ENCODE measurements around the gene CSF2. TPM values are rescaled to one million over a fixed set of nuclear protein-coding genes. Genes with fewer than 3 reads are reported as not detected.

Gene CSF2
- total RNA-seq, 4 donors from 2014 or later = not detected

- TF ChIP-seq EP300 (IDR thresholded peaks at IDR 0.05; ENCODE audit: low read depth) = no peak
- TF ChIP-seq POLR2AphosphoS5 (IDR thresholded peaks at IDR 0.05) = no peak
- TF ChIP-seq POLR2A (IDR thresholded peaks at IDR 0.05) = no peak
- TF ChIP-seq, protein P1, sequence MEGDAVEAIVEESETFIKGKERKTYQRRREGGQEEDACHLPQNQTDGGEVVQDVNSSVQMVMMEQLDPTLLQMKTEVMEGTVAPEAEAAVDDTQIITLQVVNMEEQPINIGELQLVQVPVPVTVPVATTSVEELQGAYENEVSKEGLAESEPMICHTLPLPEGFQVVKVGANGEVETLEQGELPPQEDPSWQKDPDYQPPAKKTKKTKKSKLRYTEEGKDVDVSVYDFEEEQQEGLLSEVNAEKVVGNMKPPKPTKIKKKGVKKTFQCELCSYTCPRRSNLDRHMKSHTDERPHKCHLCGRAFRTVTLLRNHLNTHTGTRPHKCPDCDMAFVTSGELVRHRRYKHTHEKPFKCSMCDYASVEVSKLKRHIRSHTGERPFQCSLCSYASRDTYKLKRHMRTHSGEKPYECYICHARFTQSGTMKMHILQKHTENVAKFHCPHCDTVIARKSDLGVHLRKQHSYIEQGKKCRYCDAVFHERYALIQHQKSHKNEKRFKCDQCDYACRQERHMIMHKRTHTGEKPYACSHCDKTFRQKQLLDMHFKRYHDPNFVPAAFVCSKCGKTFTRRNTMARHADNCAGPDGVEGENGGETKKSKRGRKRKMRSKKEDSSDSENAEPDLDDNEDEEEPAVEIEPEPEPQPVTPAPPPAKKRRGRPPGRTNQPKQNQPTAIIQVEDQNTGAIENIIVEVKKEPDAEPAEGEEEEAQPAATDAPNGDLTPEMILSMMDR (IDR thresholded peaks at IDR 0.05) = no peak
- Histone ChIP-seq H3K4me1 (no peaks in the 10 kb centered on the region), H3K36me3 (no peaks in the 10 kb centered on the region), H3K9me3 (no peaks in the 10 kb centered on the region), H3K27ac (no peak overlapping the region), H3K4me3 (no peak overlapping the region), H3K27me3 (no peaks in the 10 kb centered on the region)
- in situ Hi-C loops (cut with MboI; ENCODE audit: low pct_ligation_motif_present in 1 of 4, low pct_unique_long_range_greater_than_20kb in 1 of 4, low sequenced_read_pairs in 3 of 4) = no loop called here
- 74 to 91% methylated on average over 2 of the region's 2 CpGs for WGBS, 2 donors (ENCODE audit: low coverage in 1 of 2)
- intact Hi-C loops (cut with DNase I; ENCODE audit: low total_unique reads) = no loop called here
- no peak for DNase-seq
These were observed 21.5 kb downstream of the CSF2 start for GRCh38 chr5:132095077-132095410.

DNA sequence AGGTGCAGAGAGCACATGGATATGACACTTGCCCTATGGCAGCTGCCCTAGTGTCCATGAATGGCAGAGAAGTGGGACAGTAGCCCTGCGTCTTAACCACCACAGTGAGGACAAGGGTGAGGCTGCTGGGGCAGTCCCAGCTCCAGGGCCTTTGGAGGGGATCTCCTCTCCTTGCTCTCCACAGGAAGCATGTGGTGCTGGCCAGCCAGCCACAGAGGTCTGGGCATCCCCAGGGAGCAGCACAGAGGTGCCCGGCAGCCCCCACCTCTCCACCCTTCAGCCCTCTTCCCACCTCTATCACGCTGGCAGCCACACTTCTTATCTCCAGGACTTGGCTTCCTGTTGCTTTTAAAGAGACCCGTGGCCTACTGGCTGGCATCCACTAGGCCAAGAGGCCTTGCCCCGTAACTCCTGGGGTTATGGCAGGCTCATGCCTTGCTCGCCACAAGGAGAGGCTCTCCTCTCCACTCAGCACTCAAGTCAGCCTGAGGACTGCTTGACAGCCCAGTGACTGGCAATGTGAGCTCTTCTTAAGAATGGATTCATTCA, 21.9 kb downstream of the CSF2 start:
- no peaks in the 10 kb centered on the region for H3K9me3 ChIP-seq
- no peak for DNase-seq
- H3K4me1 ChIP-seq = no peaks in the 10 kb centered on the region
- no peak overlapping the region for H3K27ac ChIP-seq
- WGBS, 2 donors (ENCODE audit: low coverage in 1 of 2) = 67% methylated on average over 6 of the region's 6 CpGs; no CpG with 5 or more reads in 1 of the 2 donors
- intact Hi-C loops (cut with DNase I; ENCODE audit: low total_unique reads) (no loop called here), in situ Hi-C loops (cut with MboI; ENCODE audit: low pct_ligation_motif_present in 1 of 4, low pct_unique_long_range_greater_than_20kb in 1 of 4, low sequenced_read_pairs in 3 of 4) (no loop called here)
- no peaks in the 10 kb centered on the region for H3K27me3 ChIP-seq
- no peak overlapping the region for H3K4me3 ChIP-seq
- TF ChIP-seq, protein P1 (IDR thresholded peaks at IDR 0.05) = no peak
- TF ChIP-seq POLR2A (IDR thresholded peaks at IDR 0.05) = no peak
- no peaks in the 10 kb centered on the region for H3K36me3 ChIP-seq

- intact Hi-C loops (cut with DNase I; ENCODE audit: low total_unique reads) = no loop called here
- in situ Hi-C loops (cut with MboI; ENCODE audit: low pct_ligation_motif_present in 1 of 4, low pct_unique_long_range_greater_than_20kb in 1 of 4, low sequenced_read_pairs in 3 of 4) = no loop called here
- 92 to 100% methylated on average over 1 to 3 of the region's 3 CpGs for WGBS, 2 donors (ENCODE audit: low coverage in 1 of 2)
- no peak overlapping the region for H3K4me3 ChIP-seq
- no peaks in the 10 kb centered on the region for H3K36me3 ChIP-seq
- H3K9me3 ChIP-seq = no peaks in the 10 kb centered on the region
- TF ChIP-seq, protein P1 (IDR thresholded peaks at IDR 0.05) = no peak
- TF ChIP-seq EP300 (IDR thresholded peaks at IDR 0.05; ENCODE audit: low read depth) (no peak), POLR2AphosphoS5 (IDR thresholded peaks at IDR 0.05) (no peak), POLR2A (IDR thresholded peaks at IDR 0.05) (no peak)
- H3K4me1 ChIP-seq = no peaks in the 10 kb centered on the region
- no peaks in the 10 kb centered on the region for H3K27me3 ChIP-seq
- H3K27ac ChIP-seq = no peak overlapping the region
- no peak for DNase-seq
These were observed 23.3 kb downstream of the CSF2 start for GRCh38 chr5:132096904-132097303.

- peaks cover 0 to 4% (median 2%) of the 10 kb centered on the region in 4 donors for H3K4me1 ChIP-seq
- no peak for DNase-seq
- in situ Hi-C loops (cut with MboI; ENCODE audit: low pct_ligation_motif_present in 1 of 4, low pct_unique_long_range_greater_than_20kb in 1 of 4, low sequenced_read_pairs in 3 of 4) = no loop called here
- no peak overlapping the region for H3K4me3 ChIP-seq
- no peak overlapping the region for H3K27ac ChIP-seq
- WGBS, 2 donors (ENCODE audit: low coverage in 1 of 2) = 68 to 100% methylated on average over 3 to 5 of the region's 5 CpGs
- TF ChIP-seq, protein P1 (IDR thresholded peaks at IDR 0.05) = no peak
- TF ChIP-seq POLR2AphosphoS5 (IDR thresholded peaks at IDR 0.05) (no peak), EP300 (IDR thresholded peaks at IDR 0.05; ENCODE audit: low read depth) (no peak), POLR2A (IDR thresholded peaks at IDR 0.05) (no peak)
- intact Hi-C loops (cut with DNase I; ENCODE audit: low total_unique reads) = no loop called here
- H3K36me3 ChIP-seq = no peaks in the 10 kb centered on the region
- no peaks in the 10 kb centered on the region for H3K9me3 ChIP-seq
- H3K27me3 ChIP-seq = no peaks in the 10 kb centered on the region
These were observed 24.6 kb downstream of the CSF2 start for GRCh38 chr5:132098151-132098594.

Measured in transverse colon (tissue), 4 donors.